ENCODE results near the gene AKR1B15.
"Not testable (repeated sequence)": the region's sequence is repeated elsewhere in the genome, so short reads cannot be mapped to it uniquely, and the experiment has no call there.

The AKR1B15 gene

GRCh38 chr7:134567368-134567767 is 18.5 kb downstream of the AKR1B15 start:
- no peak for DNase-seq (ENCODE audit: extremely low read depth, low read depth)
- TF ChIP-seq CTCF (IDR thresholded peaks at IDR 0.05; ENCODE audit: low read depth, low read length): no peak

- not testable (repeated sequence) for DNase-seq (ENCODE audit: extremely low read depth, low read depth)
These were observed 21.1 kb downstream of the AKR1B15 start for GRCh38 chr7:134569962-134570361.

GRCh38 chr7:134571101-134571500 is 22.2 kb downstream of the AKR1B15 start:
- TF ChIP-seq CTCF (IDR thresholded peaks at IDR 0.05; ENCODE audit: low read depth, low read length): no peak
- no peak for DNase-seq (ENCODE audit: extremely low read depth, low read depth)

- no peak for TF ChIP-seq CTCF (IDR thresholded peaks at IDR 0.05; ENCODE audit: low read depth, low read length)
- no peak for DNase-seq (ENCODE audit: extremely low read depth, low read depth)
These were observed 23.0 kb downstream of the AKR1B15 start for GRCh38 chr7:134571746-134572461.

GRCh38 chr7:134574322-134574721 is 25.4 kb downstream of the AKR1B15 start:
- DNase-seq (ENCODE audit: extremely low read depth, low read depth): no peak

GRCh38 chr7:134584290-134584689 is 35.4 kb downstream of the AKR1B15 start:
- DNase-seq (ENCODE audit: extremely low read depth, low read depth): no peak
- TF ChIP-seq CTCF (IDR thresholded peaks at IDR 0.05; ENCODE audit: low read depth, low read length): no peak

More at GRCh38 chr7:134574322-134574721, 25.4 kb downstream of the AKR1B15 start:
- no peak for TF ChIP-seq CTCF (IDR thresholded peaks at IDR 0.05; ENCODE audit: low read depth, low read length)

GRCh38 chr7:134585897-134586296 is 37.0 kb downstream of the AKR1B15 start:
- no peak for DNase-seq (ENCODE audit: extremely low read depth, low read depth)
- TF ChIP-seq CTCF (IDR thresholded peaks at IDR 0.05; ENCODE audit: low read depth, low read length): no peak

- DNase-seq (ENCODE audit: extremely low read depth, low read depth): no peak
- TF ChIP-seq CTCF (IDR thresholded peaks at IDR 0.05; ENCODE audit: low read depth, low read length): no peak
These were observed 38.8 kb downstream of the AKR1B15 start for GRCh38 chr7:134587750-134588149.
